ENCODE data around the gene VSIR.

VSIR gene

GRCh38 chr10:71704816-71705215 is 68.5 kb downstream of the VSIR start:
- Mint-ChIP-seq H3K4me1 (peaks cover 22% of the 10 kb centered on the region), H3K27ac (no peak overlapping the region), H3K36me3 (no peaks in the 10 kb centered on the region), H3K9me3 (no peaks in the 10 kb centered on the region), H3K27me3 (no peaks in the 10 kb centered on the region), H3K4me3 (no peak overlapping the region)
- no peak for ATAC-seq

- H3K4me3 Mint-ChIP-seq: no peak overlapping the region
- peaks cover 14% of the 10 kb centered on the region for H3K4me1 Mint-ChIP-seq
- H3K27me3 Mint-ChIP-seq: no peaks in the 10 kb centered on the region
- ATAC-seq: no peak
- peak overlapping the region; percentile 7 for H3K27ac Mint-ChIP-seq
- H3K36me3 Mint-ChIP-seq: no peaks in the 10 kb centered on the region
- H3K9me3 Mint-ChIP-seq: no peaks in the 10 kb centered on the region
Measured at GRCh38 chr10:71703577-71703976, 69.7 kb downstream of the VSIR start.

- H3K27ac Mint-ChIP-seq: no peak overlapping the region
- no peaks in the 10 kb centered on the region for H3K9me3 Mint-ChIP-seq
- no peak for ATAC-seq
- no peaks in the 10 kb centered on the region for H3K36me3 Mint-ChIP-seq
- no peak overlapping the region for H3K4me3 Mint-ChIP-seq
- no peaks in the 10 kb centered on the region for H3K27me3 Mint-ChIP-seq
- peaks cover 22% of the 10 kb centered on the region for H3K4me1 Mint-ChIP-seq
Measured at GRCh38 chr10:71701496-71702132, 71.7 kb downstream of the VSIR start.

- Mint-ChIP-seq H3K4me1 (peaks cover 28% of the 10 kb centered on the region), H3K9me3 (no peaks in the 10 kb centered on the region), H3K27ac (no peak overlapping the region), H3K4me3 (no peak overlapping the region), H3K27me3 (no peaks in the 10 kb centered on the region), H3K36me3 (no peaks in the 10 kb centered on the region)
- ATAC-seq: no peak
Measured at GRCh38 chr10:71700731-71701368, 72.5 kb downstream of the VSIR start.

- peaks cover 49% of the 10 kb centered on the region for H3K4me1 Mint-ChIP-seq
- no peaks in the 10 kb centered on the region for H3K9me3 Mint-ChIP-seq
- H3K36me3 Mint-ChIP-seq: no peaks in the 10 kb centered on the region
- H3K4me3 Mint-ChIP-seq: no peak overlapping the region
- H3K27ac Mint-ChIP-seq: peak overlapping the region; percentile 27
- H3K27me3 Mint-ChIP-seq: no peaks in the 10 kb centered on the region
- ATAC-seq: no peak
Measured at GRCh38 chr10:71698737-71699136, 74.6 kb downstream of the VSIR start.

GRCh38 chr10:71697938-71698709 is 75.2 kb downstream of the VSIR start:
- H3K4me1 Mint-ChIP-seq: peaks cover 54% of the 10 kb centered on the region
- peak overlapping the region; percentile 51 for H3K27ac Mint-ChIP-seq
- H3K4me3 Mint-ChIP-seq: no peak overlapping the region
- no peaks in the 10 kb centered on the region for H3K9me3 Mint-ChIP-seq
- ATAC-seq: peak; percentile 24
- no peaks in the 10 kb centered on the region for H3K36me3 Mint-ChIP-seq
- no peaks in the 10 kb centered on the region for H3K27me3 Mint-ChIP-seq

Measured in stimulated activated memory B cell treated with anti-CD40 and anti-IgM and Interleukin-4, amounts not matched to agents 10 μg/mL and 1 μg/mL and 100 μg/mL, for 72 hours (primary cell).